GM21360 (cell line): ENCODE measurements around the gene C19orf81.

ENCODE experiments used
- ATAC-seq: cut with Tn5 transposase; IDR thresholded peaks from one replicate; pipeline ENCODE4 v1.9.1; 2021; ENCODE audit warnings: mild to moderate bottlenecking, moderate library complexity; ENCODE audit not compliant: unreplicated experiment

Gene C19orf81

DNA sequence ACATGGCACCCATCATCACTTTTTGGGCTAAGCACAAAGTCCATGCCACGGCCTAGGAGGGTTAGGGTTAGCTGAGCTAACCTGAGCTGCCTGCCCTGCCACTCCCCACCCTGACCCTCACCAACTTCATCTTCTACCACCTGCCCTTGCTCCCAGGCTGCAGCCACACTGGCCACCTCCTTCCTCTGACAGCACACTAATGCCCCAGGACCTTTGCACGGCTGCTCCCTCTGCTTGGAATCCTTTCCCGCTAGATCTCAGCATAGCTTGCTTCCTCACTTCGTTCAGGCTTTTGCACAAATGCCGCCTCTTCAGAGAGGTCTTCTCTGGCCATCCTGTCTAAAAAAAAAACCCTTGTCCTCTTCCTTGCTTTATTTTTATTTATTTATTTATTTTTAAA lies 57.1 kb downstream of the C19orf81 start:
- no peak for ATAC-seq

GRCh38 chr19:50708179-50708879 lies 59.1 kb downstream of the C19orf81 start:
- no peak for ATAC-seq
